ENCODE measurements around the gene AGBL1. TPM values are rescaled to one million over a fixed set of nuclear protein-coding genes. Genes with fewer than 3 reads are reported as not detected.

The AGBL1 gene
- total RNA-seq, 2 donors from 2014 or later: not detected

DNA sequence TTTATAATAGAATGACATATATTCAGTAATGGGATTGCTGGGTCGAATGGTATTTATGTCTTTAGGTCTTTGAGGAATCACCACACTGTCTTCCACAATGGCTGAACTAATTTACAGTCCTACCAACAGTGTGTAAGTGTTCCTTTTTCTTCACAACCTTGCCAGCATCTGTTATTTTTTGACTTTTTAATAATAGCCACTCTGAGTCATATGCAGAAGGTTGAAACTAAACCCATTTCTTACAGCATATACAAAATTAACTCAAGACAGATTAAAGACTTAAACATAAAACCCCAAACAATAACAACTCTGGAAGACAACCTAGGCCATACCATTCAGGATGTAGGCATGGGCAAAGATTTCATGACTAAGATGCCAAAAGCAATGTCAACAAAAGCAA, 671.4 kb downstream of the AGBL1 start:
- TF ChIP-seq, protein P1, sequence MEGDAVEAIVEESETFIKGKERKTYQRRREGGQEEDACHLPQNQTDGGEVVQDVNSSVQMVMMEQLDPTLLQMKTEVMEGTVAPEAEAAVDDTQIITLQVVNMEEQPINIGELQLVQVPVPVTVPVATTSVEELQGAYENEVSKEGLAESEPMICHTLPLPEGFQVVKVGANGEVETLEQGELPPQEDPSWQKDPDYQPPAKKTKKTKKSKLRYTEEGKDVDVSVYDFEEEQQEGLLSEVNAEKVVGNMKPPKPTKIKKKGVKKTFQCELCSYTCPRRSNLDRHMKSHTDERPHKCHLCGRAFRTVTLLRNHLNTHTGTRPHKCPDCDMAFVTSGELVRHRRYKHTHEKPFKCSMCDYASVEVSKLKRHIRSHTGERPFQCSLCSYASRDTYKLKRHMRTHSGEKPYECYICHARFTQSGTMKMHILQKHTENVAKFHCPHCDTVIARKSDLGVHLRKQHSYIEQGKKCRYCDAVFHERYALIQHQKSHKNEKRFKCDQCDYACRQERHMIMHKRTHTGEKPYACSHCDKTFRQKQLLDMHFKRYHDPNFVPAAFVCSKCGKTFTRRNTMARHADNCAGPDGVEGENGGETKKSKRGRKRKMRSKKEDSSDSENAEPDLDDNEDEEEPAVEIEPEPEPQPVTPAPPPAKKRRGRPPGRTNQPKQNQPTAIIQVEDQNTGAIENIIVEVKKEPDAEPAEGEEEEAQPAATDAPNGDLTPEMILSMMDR (IDR thresholded peaks at IDR 0.05): no peak
- H3K27me3 ChIP-seq (replicated peaks; ENCODE audit: insufficient read depth): no peaks in the 10 kb centered on the region
- no peaks in the 10 kb centered on the region for H3K9me3 ChIP-seq
- DNase-seq (ENCODE audit: low spot score) (no peak), ATAC-seq (ENCODE audit: insufficient number of reproducible peaks, low FRiP score, low read depth) (no peak)
- H3K4me1 ChIP-seq (ENCODE audit: control insufficient read depth in 1 of 2, low read depth in 2 of 2): no peaks in the 10 kb centered on the region
- no peak overlapping the region for H3K4me3 ChIP-seq
- no peak overlapping the region for H3K27ac ChIP-seq
- H3K36me3 ChIP-seq: no peaks in the 10 kb centered on the region

- ATAC-seq (ENCODE audit: insufficient number of reproducible peaks, low FRiP score, low read depth) (no peak), DNase-seq (ENCODE audit: low spot score) (no peak)
- H3K9me3 ChIP-seq: no peaks in the 10 kb centered on the region
- no peaks in the 10 kb centered on the region for H3K4me1 ChIP-seq (ENCODE audit: control insufficient read depth in 1 of 2, low read depth in 2 of 2)
- H3K4me3 ChIP-seq: no peak overlapping the region
- no peak overlapping the region for H3K27ac ChIP-seq
- TF ChIP-seq, protein P1 (IDR thresholded peaks at IDR 0.05): no peak
- no peaks in the 10 kb centered on the region for H3K36me3 ChIP-seq
- no peaks in the 10 kb centered on the region for H3K27me3 ChIP-seq (replicated peaks; ENCODE audit: insufficient read depth)
Measured at GRCh38 chr15:86754846-86755245, 675.2 kb downstream of the AGBL1 start.

DNA sequence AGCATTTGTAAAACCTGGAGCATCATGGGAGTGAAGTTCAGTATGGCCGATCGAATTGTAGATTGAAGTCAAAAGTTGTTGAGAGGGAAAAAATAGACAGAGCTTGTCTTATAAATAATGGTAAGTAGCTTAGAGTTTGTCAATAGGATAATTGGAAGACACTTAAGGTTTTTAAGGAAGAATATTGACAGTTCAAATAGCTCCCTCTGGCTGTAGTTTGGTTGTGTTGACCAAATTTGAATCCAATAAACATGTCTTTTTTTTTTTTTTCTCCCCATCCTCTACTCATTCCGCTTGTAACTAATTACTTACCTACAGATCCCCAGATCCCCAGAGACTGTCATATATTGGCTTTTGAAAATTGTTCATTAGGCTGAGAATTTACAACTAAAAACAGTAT, 677.0 kb downstream of the AGBL1 start:
- no peak overlapping the region for H3K27ac ChIP-seq
- no peak overlapping the region for H3K4me3 ChIP-seq
- no peak for ATAC-seq (ENCODE audit: insufficient number of reproducible peaks, low FRiP score, low read depth)
- no peaks in the 10 kb centered on the region for H3K27me3 ChIP-seq (replicated peaks; ENCODE audit: insufficient read depth)
- no peaks in the 10 kb centered on the region for H3K9me3 ChIP-seq
- H3K36me3 ChIP-seq: no peaks in the 10 kb centered on the region
- TF ChIP-seq, protein P1 (IDR thresholded peaks at IDR 0.05): no peak
- no peak for DNase-seq (ENCODE audit: low spot score)
- no peaks in the 10 kb centered on the region for H3K4me1 ChIP-seq (ENCODE audit: control insufficient read depth in 1 of 2, low read depth in 2 of 2)

DNA sequence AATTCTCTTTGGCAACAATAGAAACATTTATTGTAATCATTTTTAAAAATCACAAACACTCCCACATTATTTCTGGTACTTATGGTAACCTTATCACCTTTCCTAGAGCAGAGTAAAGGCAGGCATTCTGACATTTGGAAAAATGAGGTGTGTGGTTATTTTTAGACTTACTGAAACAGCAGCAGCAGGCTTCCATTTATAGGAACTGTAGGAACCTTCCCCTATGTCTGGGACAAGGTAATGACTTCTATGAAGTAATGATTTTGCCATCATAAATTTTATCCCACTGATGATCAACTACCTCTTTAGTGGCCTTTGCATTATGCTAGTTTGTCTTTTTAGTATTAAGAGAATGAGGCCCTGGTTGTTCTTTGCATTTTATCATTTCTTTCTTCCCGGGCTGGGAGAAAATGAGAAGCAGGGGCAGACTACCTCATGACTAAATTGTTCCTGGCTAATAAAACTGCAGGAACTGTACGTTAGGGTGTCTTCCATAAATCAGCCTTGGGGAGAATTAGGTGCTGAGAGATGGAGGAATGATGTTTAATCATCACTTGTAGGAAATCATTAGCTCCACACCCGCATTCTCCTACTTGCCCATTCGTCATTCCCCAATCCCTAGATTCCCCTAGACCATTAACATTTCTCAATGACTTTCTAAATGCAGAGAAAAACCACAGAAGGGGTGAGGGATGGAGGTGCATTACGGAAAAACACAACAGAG, 680.3 kb downstream of the AGBL1 start:
- TF ChIP-seq, protein P1 (IDR thresholded peaks at IDR 0.05): no peak
- Histone ChIP-seq H3K9me3 (no peaks in the 10 kb centered on the region), H3K27ac (no peak overlapping the region), H3K27me3 (replicated peaks; ENCODE audit: insufficient read depth) (no peaks in the 10 kb centered on the region), H3K4me3 (no peak overlapping the region), H3K4me1 (ENCODE audit: control insufficient read depth in 1 of 2, low read depth in 2 of 2) (no peaks in the 10 kb centered on the region), H3K36me3 (no peaks in the 10 kb centered on the region)
- DNase-seq (ENCODE audit: low spot score) (no peak), ATAC-seq (ENCODE audit: insufficient number of reproducible peaks, low FRiP score, low read depth) (no peak)

DNA sequence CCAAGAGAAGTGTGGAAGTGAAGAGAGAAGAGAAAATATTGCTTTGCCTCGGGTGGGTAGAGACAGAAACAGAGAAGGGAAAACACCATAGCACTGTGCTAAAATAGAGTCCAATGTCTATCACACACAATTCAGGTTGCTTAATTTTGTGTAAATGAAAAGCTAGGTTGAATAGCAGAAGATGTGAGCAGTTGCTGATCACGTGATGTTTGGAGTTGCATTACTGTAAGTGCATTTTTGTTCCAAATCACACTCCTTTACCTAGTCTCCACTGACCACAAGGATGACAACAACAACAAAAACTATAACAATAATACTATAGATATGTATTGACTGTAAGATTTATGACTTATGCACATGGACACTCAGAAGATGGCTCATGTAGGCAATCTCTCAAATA, 683.2 kb downstream of the AGBL1 start:
- H3K9me3 ChIP-seq: no peaks in the 10 kb centered on the region
- no peak for ATAC-seq (ENCODE audit: insufficient number of reproducible peaks, low FRiP score, low read depth)
- no peaks in the 10 kb centered on the region for H3K4me1 ChIP-seq (ENCODE audit: control insufficient read depth in 1 of 2, low read depth in 2 of 2)
- no peak overlapping the region for H3K4me3 ChIP-seq
- no peaks in the 10 kb centered on the region for H3K27me3 ChIP-seq (replicated peaks; ENCODE audit: insufficient read depth)
- no peak for DNase-seq (ENCODE audit: low spot score)
- no peak overlapping the region for H3K27ac ChIP-seq
- TF ChIP-seq, protein P1 (IDR thresholded peaks at IDR 0.05): no peak
- no peaks in the 10 kb centered on the region for H3K36me3 ChIP-seq

All from thoracic aorta (tissue), 2 donors.